ENCODE results near the gene SPECC1. TPM values are rescaled to one million over a fixed set of nuclear protein-coding genes. Genes with fewer than 3 reads are reported as not detected.
"Not testable (repeated sequence)": the region's sequence is repeated elsewhere in the genome, so short reads cannot be mapped to it uniquely, and the experiment has no call there.

Gene SPECC1
- total and polyA plus RNA-seq, 5 experiments from 2014 or later: 1.8 to 4.7 (median 2.5) TPM

GRCh38 chr17:20094777-20095176 lies 85.6 kb downstream of the SPECC1 start:
- H3K4me1 Mint-ChIP-seq: peaks cover under 1 to 10% (median 3%) of the 10 kb centered on the region in 4 donors
- no peak overlapping the region for H3K27ac Mint-ChIP-seq
- no peaks in the 10 kb centered on the region for H3K9me3 Mint-ChIP-seq
- POLR2A ChIA-PET: no interaction called here
- ATAC-seq (no peak), DNase-seq (no peak)
- H3K27me3 Mint-ChIP-seq: peaks cover 0 to 11% (median 0%) of the 10 kb centered on the region in 5 donors
- peaks cover 0 to 4% (median 0%) of the 10 kb centered on the region in 3 donors for H3K36me3 Mint-ChIP-seq
- no peak overlapping the region for H3K4me3 Mint-ChIP-seq

GRCh38 chr17:20095336-20096080 lies 86.3 kb downstream of the SPECC1 start:
- Mint-ChIP-seq H3K36me3 (peaks cover 0 to 4% (median 0%) of the 10 kb centered on the region in 3 donors), H3K4me1 (peaks cover 0 to 3% (median 0%) of the 10 kb centered on the region in 4 donors), H3K27ac (no peak overlapping the region), H3K27me3 (peaks cover 0 to 11% (median 0%) of the 10 kb centered on the region in 5 donors), H3K4me3 (no peak overlapping the region), H3K9me3 (no peaks in the 10 kb centered on the region)
- POLR2A ChIA-PET: no interaction called here
- ATAC-seq: no peak
- no peak for DNase-seq

GRCh38 chr17:20096430-20096829 lies 87.3 kb downstream of the SPECC1 start:
- H3K27ac Mint-ChIP-seq: no peak overlapping the region
- DNase-seq (no peak), ATAC-seq (no peak)
- H3K4me1 Mint-ChIP-seq: no peaks in the 10 kb centered on the region
- H3K4me3 Mint-ChIP-seq: no peak overlapping the region
- H3K9me3 Mint-ChIP-seq: no peaks in the 10 kb centered on the region
- H3K27me3 Mint-ChIP-seq: peaks cover 0 to 11% (median 0%) of the 10 kb centered on the region in 5 donors
- peaks cover 0 to 4% (median 0%) of the 10 kb centered on the region in 3 donors for H3K36me3 Mint-ChIP-seq
- POLR2A ChIA-PET: no interaction called here

- Mint-ChIP-seq H3K27ac (no peak overlapping the region), H3K36me3 (peaks cover 0 to 4% (median 0%) of the 10 kb centered on the region in 3 donors), H3K4me3 (no peak overlapping the region), H3K9me3 (no peaks in the 10 kb centered on the region), H3K4me1 (no peaks in the 10 kb centered on the region), H3K27me3 (peaks cover 0 to 11% (median 0%) of the 10 kb centered on the region in 5 donors)
- POLR2A ChIA-PET: no interaction called here
- DNase-seq (no peak), ATAC-seq (no peak)
These were observed 88.2 kb downstream of the SPECC1 start for GRCh38 chr17:20097330-20097729.

GRCh38 chr17:20098314-20098713 lies 89.2 kb downstream of the SPECC1 start:
- H3K36me3 Mint-ChIP-seq: peaks cover 0 to 4% (median 0%) of the 10 kb centered on the region in 3 donors
- H3K4me1 Mint-ChIP-seq: no peaks in the 10 kb centered on the region
- ATAC-seq (no peak), DNase-seq (no peak)
- POLR2A ChIA-PET: no interaction called here
- H3K4me3 Mint-ChIP-seq: no peak overlapping the region
- no peak overlapping the region for H3K27ac Mint-ChIP-seq
- H3K9me3 Mint-ChIP-seq: no peaks in the 10 kb centered on the region
- peaks cover 0 to 11% (median 1%) of the 10 kb centered on the region in 5 donors for H3K27me3 Mint-ChIP-seq

- H3K36me3 Mint-ChIP-seq, H3K4me3 Mint-ChIP-seq, ATAC-seq, H3K9me3 Mint-ChIP-seq, H3K4me1 Mint-ChIP-seq, DNase-seq, POLR2A ChIA-PET: not testable (repeated sequence)
- peak overlapping the region in 1 of 10 donors; percentile 26 for H3K27ac Mint-ChIP-seq
- H3K27me3 Mint-ChIP-seq: peaks cover 1 to 20% (median 2%) of the 10 kb centered on the region in 5 donors
These were observed 91.6 kb downstream of the SPECC1 start for GRCh38 chr17:20100806-20101205.

GRCh38 chr17:20103454-20104446 lies 94.6 kb downstream of the SPECC1 start:
- Mint-ChIP-seq H3K4me3 (no peak overlapping the region), H3K4me1 (no peaks in the 10 kb centered on the region), H3K9me3 (no peaks in the 10 kb centered on the region), H3K27ac (peak overlapping the region in 1 of 10 donors; percentile 28), H3K36me3 (peaks cover 0 to 1% (median 0%) of the 10 kb centered on the region in 3 donors), H3K27me3 (peaks cover 1 to 12% (median 2%) of the 10 kb centered on the region in 5 donors)
- DNase-seq (no peak), ATAC-seq (no peak)
- POLR2A ChIA-PET: no interaction called here

GRCh38 chr17:20105539-20106280 lies 96.6 kb downstream of the SPECC1 start:
- POLR2A ChIA-PET: no interaction called here
- no peaks in the 10 kb centered on the region for H3K36me3 Mint-ChIP-seq
- H3K4me3 Mint-ChIP-seq: no peak overlapping the region

GRCh38 chr17:20106446-20106845 lies 97.3 kb downstream of the SPECC1 start:
- Mint-ChIP-seq H3K27me3 (peaks cover 1 to 15% (median 4%) of the 10 kb centered on the region in 5 donors), H3K27ac (peak overlapping the region in 1 of 10 donors; percentile 64)
- H3K36me3 Mint-ChIP-seq, H3K9me3 Mint-ChIP-seq, H3K4me1 Mint-ChIP-seq, DNase-seq, ATAC-seq, H3K4me3 Mint-ChIP-seq, POLR2A ChIA-PET: not testable (repeated sequence)

More at GRCh38 chr17:20105539-20106280, 96.6 kb downstream of the SPECC1 start:
- H3K27me3 Mint-ChIP-seq: peaks cover 1 to 15% (median 4%) of the 10 kb centered on the region in 5 donors
- no peak for ATAC-seq
- H3K27ac Mint-ChIP-seq: peak overlapping the region in 1 of 10 donors; percentile 25
- H3K9me3 Mint-ChIP-seq: no peaks in the 10 kb centered on the region
- no peak for DNase-seq
- no peaks in the 10 kb centered on the region for H3K4me1 Mint-ChIP-seq

- DNase-seq: no peak
- Mint-ChIP-seq H3K9me3 (no peaks in the 10 kb centered on the region), H3K4me3 (no peak overlapping the region), H3K27me3 (peaks cover 0 to 9% (median 4%) of the 10 kb centered on the region in 5 donors), H3K4me1 (no peaks in the 10 kb centered on the region), H3K36me3 (no peaks in the 10 kb centered on the region), H3K27ac (no peak overlapping the region)
- POLR2A ChIA-PET: no interaction called here
- no peak for ATAC-seq
These were observed 99.9 kb downstream of the SPECC1 start for GRCh38 chr17:20109076-20109475.

GRCh38 chr17:20111538-20111937 lies 102.4 kb downstream of the SPECC1 start:
- peaks cover 0 to 8% (median 3%) of the 10 kb centered on the region in 5 donors for H3K27me3 Mint-ChIP-seq
- ATAC-seq: no peak
- H3K36me3 Mint-ChIP-seq: no peaks in the 10 kb centered on the region
- no peak for DNase-seq
- H3K9me3 Mint-ChIP-seq: no peaks in the 10 kb centered on the region
- peak overlapping the region in 1 of 10 donors; percentile 33 for H3K27ac Mint-ChIP-seq
- POLR2A ChIA-PET: no interaction called here
- H3K4me1 Mint-ChIP-seq: no peaks in the 10 kb centered on the region
- no peak overlapping the region for H3K4me3 Mint-ChIP-seq

- POLR2A ChIA-PET: no interaction called here
- Mint-ChIP-seq H3K9me3 (no peaks in the 10 kb centered on the region), H3K4me3 (no peak overlapping the region), H3K4me1 (peaks cover 0 to 2% (median 0%) of the 10 kb centered on the region in 4 donors), H3K36me3 (no peaks in the 10 kb centered on the region), H3K27me3 (peaks cover 0 to 8% (median 2%) of the 10 kb centered on the region in 5 donors), H3K27ac (no peak overlapping the region)
- no peak for DNase-seq
- no peak for ATAC-seq
These were observed 105.3 kb downstream of the SPECC1 start for GRCh38 chr17:20114466-20114865.

Measured in naive thymus-derived CD8-positive, alpha-beta T cell (primary cell).